M059J (cell line): Measurements from ENCODE around the gene PDE4B. TPM values are rescaled to one million over a fixed set of nuclear protein-coding genes. Genes with fewer than 3 reads are reported as not detected.
"Not testable (repeated sequence)": the region's sequence is repeated elsewhere in the genome, so short reads cannot be mapped to it uniquely, and the experiment has no call there.

Experiments
- DNase-seq: peaks from one replicate; pipeline ENCODE4 v3.0.0-alpha.2; 2012; ENCODE audit warnings: low read depth
- total RNA-seq: library from RNA; depleted of rRNA; stranded (reverse); fragments of >200 nt; shearing (Covaris generic); gene quantifications from 2 replicates; pipeline ENCODE4 v1.2.3, GENCODE V29; 2014

Gene PDE4B
- total RNA-seq, 1 experiment from 2014 or later, result 5.8 TPM

DNA sequence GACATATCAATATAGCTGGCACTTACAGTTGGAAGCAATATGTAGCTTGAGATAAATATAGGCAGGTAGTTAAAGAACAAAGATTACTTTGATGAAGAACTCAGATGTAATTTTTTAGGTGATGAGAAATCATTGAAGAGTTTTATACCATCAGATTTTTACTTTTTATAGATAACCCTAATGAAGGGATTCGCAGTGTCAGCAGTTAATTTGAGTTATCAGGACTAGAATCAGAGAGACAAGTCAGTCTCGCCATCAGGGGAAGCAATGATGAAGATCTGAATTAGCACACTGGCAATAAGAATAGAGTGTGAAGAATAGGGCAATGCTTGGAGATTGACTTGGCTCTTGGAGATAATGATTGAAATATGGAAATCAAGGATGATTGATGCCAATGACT, 342.5 kb downstream of the PDE4B start:
- DNase-seq, result no peak

DNA sequence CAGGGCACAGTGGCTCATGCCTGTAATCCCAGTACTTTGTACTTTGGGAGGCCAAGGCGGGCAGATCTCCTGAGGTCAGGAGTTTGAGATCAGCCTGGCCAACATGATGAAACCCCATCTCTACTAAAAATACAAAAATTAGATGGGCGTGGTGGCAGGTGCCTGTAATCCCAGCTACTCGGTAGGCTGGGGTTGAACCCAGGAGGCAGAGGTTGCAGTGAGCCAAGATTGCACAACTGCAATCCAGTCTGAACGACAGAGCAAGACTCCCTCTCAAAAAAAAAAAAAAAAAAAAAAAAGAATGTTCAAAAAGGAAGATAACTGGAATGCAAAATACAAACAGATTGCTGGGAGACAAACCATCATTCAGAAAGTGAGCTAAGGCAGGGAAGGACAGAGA, 343.7 kb downstream of the PDE4B start:
- DNase-seq, result not testable (repeated sequence)

DNA sequence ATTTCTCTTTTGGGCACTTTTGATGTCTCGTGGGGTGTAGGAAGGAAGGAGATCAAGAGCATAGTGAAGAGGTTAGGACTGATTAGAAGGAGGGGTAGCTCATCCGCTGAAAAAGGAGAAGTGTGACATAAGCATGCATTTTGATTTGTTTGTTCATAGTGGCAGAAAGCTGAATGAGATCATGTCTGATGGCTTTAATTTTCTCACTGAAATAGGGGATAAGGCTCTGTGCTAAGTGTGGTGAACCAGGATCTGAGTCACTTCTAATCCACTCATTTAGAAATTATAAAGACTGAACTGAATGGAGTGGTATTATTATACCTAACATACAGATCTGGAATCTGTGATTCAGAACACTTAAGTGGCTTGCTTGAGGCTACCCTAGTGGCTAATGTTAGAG, 344.5 kb downstream of the PDE4B start:
- DNase-seq, result peak; percentile 18

DNA sequence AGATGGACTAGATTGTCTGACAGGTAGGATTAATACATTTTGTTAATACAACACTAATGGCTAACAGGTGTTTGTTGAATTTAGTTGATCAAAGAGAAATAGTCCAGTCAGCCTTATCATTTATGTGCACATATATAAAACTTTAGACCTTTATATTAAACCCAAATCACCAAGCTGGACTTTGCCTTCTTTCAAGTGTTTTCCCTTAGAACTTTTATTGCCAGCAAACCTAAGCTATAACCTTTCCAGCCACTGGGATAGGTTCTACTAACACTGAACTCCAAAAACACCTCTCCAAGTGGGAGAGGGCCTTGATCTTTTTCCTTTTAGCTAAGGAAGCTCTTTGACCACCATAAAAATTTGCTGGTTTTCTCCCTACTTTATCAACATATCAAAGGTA, 345.9 kb downstream of the PDE4B start:
- no peak for DNase-seq

DNA sequence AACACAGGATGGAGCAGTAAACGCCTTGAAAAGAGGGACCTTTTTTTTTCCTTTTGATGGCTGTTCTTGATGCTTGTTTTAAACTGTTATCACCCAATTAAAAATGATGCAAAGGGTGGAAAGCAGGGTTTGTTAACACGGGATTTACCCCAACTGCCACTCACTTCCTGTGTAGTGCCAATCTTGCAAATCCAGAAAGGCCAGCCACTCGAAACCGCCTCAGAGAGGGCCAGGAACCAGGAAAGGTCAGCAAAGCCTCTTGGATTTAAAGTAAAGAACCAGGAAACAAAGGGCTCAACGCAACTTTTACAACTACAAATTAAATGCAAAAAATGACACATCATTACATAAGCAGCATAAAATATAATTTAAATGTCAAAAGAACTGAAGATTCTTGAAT, 347.4 kb downstream of the PDE4B start:
- DNase-seq, result no peak

DNA sequence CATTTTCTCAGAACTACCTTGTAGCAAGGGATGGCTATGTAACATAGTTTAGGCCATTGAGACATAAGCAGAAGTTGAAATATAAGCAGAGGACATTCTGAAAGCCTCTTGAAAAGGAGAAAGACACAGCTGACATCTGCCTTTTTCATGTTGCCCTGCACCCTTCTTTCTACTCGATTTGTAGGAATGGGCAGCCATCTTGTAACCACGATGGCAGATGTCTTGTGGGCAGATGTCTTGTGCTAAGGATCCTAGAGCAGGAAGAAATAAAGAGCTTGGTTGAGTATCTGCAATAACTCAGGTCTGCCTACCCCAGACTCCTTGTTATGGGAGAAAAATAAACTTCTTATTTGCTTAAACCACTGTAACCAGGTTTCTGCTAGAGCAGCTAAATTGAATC, 351.0 kb downstream of the PDE4B start:
- DNase-seq, result no peak

DNA sequence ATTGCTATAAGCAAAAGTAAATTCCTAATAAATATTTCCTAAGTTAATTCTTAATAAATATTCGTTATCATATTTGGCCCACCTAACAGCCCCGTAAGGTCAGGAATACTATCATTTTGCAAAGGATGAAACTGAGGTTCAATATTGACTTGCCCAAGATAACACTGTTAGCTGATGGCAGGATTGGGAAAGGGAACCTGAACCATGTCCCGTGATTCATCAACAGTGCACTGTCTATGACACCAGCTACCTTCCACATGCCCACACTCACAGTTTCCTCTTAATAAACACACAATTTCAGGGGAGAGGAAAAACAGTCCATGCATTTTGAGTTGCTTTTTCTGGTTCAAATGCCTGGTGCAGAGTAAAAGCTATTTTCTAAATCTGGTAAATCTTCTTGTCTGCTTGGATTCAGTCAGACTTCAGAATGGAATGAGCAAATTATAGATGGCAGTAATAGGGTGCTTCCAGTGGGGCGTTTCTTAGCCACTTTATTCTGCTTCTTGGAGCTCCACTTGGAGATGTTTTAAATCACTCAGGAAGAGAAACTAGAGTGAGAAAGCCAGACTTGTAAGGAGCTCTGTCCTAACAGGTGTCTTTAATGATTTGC, 354.6 kb downstream of the PDE4B start:
- no peak for DNase-seq

DNA sequence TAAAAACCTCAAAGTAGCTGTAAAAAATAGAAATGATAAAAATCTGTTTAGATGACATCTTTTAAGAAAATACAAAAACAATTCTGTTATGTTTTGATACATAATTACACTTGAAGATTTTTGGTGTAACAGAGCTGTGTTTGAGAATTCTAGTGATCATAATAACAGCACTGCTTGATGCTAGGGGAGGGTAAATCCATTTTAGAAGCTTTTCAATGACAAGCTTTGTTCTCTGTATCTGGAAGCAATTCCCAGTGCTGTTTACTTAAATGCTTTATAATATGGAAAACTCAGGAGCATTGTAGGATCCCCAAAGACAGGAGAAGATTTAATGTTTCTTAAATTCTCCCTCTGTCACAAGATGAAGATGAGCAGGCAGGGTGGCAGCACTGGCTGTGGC, 359.3 kb downstream of the PDE4B start:
- no peak for DNase-seq

DNA sequence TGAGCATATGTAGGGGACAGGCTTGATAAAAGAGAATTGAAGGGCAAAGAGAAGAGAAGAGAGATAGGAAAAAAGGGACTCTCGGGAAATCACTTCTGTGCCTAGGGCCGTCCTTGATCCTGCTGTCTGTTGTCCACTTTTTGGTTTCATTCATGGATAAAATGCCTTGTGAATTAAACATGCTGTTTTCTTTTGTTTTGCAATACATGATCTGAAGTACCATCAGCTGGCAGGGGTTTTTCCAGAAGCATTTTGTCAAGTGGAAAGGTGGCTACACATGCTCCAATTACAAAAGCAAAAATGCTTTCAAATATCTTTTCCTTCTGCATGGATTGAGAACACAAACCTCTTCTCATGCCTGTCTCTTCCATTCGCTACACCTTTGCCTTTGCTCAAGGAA, 361.7 kb downstream of the PDE4B start:
- no peak for DNase-seq

DNA sequence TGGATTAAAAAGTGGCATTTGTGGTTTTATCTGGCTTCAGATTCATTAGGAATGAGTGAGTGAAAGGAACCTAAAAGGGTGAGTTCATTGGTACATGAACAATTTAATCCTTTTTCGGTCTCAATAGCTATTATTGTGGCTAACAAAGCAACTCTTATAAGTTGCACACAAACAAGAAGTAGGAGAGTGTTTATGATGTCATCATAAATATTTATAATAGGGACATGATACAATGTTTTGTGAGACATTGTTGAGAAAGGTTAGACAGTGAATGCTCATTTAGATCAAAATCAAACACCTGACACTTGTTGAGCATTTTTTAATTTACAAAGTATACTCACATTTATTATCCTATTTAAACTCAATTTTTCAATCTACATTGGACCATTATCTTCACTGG, 363.4 kb downstream of the PDE4B start:
- no peak for DNase-seq

DNA sequence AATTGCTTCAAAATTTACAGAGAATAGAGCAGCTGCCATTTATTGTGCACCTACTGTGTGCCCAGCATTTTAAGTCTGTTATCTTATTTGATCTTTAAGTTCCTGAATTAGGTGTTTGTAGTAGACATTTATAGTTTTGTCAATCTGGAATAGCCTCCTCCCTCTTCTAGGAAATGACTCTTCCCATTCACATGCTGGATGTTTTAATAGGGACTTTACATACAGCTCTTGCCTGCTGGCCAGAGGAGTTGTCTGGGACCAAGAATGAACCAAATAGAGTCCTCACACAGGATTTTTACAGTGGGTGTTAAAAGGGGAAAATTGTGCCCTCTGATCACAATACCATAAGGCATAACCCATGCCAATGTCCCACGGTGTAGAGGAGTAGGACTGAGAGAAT, 367.1 kb downstream of the PDE4B start:
- DNase-seq, result no peak

DNA sequence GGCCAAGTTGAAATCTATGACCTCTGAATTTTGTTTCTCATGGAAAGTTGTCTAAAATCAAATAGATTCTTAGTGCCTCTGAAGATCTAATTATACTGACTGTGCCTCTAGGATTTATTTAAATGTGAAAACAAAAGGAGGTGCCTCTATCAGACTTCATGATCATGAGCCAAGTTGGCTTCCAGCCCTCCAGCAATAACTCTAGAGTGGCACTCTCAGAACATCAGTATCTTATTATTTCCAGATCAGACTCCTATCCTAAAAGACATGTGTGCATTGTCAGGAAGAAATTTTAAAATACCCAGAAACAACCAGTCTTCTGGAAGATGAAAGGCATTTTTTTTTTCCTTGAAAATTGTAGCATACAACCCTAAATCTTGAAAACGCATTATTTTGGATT, 368.0 kb downstream of the PDE4B start:
- DNase-seq, result no peak

DNA sequence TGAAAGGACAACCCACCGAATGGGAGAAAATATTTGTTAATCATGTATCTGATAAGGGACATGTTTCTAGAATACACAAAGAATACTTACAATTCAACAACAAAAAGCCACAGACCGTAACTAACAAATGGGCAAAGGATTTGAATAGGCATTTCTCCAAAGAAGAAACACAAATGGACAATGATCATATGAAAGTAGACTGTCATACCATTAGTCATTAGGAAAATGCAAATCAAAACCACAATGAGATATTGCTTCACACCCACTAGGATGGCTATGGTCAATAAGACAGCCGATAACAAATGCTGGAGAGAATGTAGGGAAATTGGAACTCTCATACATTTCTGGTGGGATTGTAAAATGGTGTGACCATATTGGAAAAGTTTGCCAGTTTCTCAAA, 374.1 kb downstream of the PDE4B start:
- peak; percentile 18 for DNase-seq

DNA sequence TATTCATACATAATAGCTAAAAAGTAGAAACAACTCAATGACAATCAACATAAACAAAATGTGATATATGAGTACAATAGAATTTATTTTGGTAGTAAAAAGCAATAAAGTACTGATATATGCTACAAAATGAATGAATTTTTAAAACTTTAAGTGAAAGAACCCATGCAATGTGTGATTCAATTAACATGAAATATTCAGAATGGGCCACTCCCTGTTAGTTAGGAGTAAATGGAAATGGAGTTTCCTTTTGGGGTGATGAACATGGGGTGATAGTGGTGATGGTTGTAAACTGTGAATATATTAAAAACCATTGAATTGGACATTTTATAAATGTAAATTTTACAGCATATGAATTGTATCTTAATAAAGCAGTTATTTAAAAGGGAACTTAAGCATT, 374.6 kb downstream of the PDE4B start:
- no peak for DNase-seq

DNA sequence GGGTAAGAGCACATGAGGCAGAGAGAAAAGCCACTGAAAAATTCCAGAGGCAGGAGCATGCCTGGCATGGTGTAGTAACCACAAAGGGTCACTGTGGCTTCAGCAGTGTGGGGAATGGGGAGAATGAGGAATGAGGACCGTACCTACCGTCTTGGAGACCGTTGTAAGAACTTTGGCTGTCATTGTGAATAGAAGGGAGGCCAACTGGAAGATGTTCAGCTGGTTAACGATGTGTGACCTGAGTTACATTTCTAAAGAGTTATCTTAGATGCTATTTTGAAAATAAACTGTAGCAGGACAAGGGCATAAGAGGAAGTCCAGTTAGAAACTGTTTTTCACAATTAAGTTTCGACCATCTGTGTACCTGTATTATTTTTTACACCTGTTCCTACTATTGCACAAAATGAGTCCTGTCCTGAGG, 375.8 kb downstream of the PDE4B start:
- DNase-seq, result peak; percentile 40

DNA sequence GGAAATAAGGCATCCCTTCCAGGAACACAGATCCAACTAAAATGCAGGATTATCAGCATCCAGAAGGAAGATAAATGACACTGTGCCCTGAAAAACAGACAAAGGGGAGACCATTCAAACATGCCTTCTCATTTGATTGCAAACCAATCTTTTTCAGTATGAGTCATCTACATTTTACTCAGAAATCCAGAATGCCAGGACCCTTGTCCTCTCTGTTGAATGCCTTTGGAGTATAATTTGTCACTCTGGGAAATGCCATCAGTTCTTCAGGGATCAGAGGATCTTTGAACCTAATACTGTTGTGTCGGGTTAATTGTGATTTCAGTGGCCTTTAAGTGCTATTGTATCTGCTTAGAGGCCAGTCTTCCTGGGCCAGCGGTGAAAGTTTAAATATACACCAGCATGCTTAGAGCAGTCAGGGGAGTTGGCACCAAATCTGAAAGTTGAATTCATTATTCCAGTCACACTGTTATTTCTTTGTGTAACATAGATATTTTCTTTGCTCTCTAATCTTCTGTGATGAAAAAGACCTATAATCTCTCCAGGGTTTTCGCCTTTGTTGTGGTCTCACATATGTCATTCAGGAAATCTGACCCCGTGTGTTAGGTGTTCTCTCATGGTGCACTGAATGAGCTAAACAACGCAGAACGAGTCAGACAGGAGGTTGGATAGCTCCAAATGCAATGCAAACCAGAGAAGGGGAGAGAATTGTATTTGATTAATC, 376.4 kb downstream of the PDE4B start:
- DNase-seq, result peak; percentile 9

DNA sequence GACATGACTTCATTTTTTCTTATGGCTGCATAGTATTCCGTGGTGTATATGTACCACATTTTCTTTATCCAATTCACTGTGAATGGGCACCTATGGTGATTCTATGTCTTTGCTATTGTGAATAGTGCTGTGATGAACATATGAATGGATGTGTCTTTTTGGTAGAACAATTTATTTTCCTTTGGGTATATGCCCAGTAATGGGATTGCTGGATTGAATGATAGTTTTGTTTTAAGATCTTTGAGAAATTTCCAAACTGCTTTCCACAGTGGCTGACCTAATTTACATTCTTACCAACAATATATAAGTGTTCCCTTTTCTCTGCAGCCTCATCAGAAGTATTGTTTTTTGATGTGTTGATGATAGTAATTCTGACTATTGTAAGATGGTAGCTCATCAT, 379.6 kb downstream of the PDE4B start:
- no peak for DNase-seq

DNA sequence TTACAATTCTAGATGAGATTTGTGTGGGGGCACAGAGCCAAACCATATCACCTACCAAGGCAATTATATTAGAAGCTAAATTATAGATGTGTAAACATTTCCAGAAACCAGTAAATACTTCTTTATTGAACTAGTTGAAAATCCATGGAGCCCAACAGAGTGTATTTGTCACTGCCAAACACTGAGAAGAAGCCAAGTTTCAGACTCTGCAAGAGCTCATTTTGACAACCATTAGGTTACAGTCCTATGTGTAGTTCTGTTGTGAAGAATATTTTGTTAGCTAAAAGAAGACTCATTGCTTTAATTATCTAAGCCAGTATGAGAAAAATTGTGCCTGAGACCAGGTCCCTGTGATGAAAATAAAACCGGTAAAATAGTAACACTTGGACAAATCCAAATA, 382.4 kb downstream of the PDE4B start:
- no peak for DNase-seq

DNA sequence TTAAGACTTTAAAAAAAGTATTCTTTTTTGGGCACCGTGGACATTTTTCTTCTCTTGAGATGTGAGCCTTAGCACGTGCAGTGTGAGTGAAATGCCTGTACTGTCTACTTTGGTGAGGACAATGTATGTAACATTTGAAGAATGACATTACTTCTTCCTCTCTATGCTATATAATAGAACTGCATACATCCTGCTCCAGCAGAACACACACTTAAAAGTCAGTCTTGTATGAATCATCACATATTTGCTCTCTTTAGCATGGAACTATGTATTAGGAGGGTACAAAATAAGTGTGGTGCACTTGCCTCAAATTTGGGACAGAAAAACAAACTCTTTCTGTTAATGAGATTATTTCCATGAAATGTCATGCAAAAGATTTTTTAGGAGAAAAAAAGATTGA, 382.9 kb downstream of the PDE4B start:
- no peak for DNase-seq

DNA sequence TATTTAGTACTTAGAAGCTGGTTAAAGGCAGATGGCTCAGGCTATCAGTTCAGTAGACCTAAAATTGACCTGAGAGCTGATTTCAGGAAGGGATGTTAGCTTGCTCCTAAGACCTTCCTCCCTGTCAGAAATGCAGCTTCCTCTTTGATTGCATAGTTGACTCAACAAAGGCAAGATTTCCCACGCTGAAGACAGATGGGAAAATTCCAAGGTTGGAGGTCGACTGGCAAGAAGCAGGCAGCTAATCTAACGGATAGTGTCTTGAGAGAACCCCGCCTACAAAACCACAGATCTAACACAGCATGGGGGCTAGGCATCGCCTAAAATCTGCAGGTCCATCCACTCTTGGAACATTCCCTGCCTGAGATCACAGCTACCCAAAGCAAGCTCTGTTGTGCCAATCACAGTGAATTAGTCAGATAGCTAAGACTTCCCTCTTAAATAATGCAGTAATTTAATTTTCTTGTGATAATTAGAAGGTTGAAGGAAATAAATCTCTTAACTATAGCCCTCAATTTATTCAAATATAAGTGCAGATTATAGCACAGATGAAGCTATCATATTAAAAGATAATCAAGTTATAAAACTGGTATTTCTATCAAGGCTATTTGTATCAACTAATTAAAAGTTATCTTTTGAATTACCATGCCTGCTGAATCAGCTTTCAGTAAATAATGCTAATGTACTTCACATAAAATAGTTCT, 383.5 kb downstream of the PDE4B start:
- DNase-seq, result peak; percentile 5

DNA sequence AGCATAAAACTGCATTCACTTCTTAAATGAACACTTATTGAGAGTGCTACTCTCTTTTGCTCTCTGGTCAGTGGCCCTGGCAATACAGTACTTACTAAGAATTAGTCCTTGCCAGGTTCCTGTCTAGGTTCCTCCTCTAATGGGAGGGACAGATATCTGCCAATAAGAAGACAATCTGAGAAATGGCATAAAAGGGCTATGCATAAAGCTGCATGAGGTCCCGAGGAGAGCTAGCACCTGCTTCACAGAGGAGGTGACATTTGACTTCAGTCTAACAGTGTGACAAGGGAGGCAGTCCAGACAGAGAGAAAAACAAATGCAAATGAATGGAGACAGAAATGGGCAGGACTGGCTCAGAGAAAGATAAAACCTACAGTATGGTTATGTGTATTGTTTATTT, 384.1 kb downstream of the PDE4B start:
- no peak for DNase-seq

DNA sequence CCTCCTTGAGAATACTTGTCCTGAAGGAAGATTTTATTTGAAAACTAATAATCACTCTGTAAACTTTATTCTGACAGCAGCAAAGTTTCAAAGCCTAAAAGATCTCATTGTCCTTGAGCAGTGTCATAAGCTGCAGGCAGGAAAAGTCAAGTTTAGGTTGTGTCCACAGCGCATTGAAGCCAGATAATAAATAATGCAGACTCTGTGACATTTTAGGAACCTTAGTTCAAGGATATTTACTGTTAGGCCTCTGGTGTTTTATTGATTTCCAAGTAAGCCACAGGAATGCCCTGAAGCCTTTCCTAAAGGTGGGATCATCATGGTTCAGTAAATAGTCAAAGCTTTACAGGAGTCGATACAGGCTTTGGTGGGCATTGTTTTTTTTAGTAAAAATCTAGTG, 384.8 kb downstream of the PDE4B start:
- no peak for DNase-seq

DNA sequence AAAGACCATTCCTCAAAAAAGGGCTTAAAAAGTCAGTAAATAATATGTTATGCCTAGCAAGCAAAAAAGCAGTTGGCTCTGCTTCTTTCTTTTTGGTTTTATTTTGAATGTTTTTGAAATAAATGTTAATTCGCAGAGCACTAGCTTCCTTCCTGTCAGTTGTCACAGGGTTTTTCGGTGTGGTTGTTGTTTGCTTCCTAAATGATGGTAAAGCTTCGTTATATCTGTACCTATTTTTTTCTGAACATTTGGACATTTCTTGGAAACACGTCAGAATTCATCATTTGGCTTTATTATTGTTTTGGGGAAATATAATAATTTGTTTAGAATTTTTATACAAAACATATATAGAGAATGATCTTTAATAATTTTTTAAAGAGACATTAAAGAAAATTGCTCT, 389.3 kb downstream of the PDE4B start:
- no peak for DNase-seq
